UCSD-AML1 (cell line): Measurements from ENCODE around the gene RGS7.

Source experiments
- DNase-seq: peaks from one replicate; lab custom pipeline; 2025; ENCODE audit not compliant: unreplicated experiment; lab: John Stamatoyannopoulos, UW

RGS7 gene

DNA sequence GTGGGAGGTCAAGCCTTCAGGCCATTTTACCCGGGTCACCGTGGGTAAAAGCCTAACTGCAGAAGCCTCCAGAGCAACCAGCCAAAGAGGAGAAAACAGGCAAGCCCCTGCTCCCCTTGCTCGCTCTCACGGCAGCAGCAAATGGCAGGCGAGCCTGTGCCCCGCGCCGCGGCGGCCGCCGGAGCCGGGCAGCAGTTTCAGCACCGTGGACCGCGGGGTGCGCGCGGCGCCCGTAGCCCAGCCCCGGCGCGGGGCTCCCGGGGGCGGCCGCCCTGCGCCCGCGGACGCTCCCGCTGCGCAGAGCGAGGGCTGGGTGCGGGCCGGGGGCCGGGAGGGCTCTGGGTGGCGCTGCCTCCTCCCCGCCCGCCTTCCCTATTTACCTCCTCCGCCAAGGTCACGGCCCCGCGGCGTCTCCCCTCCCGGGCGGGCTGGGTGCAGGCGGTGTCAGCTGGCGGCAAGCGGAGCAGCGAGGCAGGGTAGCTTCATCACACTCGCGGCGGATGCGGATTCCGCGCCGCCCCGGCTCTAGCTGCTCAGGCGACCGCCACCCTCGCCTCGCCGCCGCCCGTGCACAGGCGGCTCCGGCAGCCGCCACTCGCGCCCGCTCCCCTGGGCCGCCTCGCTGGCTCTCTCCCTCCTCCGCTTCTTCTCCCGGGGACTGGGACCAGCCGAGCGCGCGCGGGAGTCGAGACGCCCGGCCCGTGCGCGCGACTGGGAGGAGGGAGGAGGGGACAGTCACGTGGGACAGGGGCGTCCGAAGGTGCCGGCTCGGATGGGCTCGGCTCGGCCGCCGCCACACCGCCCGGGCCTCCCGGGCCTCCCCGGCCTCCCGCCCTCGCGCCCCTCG lies at the start of gene RGS7:
TSS of gene RGS7 (minus strand) at position 687 of the 847 bp plus-strand sequence.
- no peak for DNase-seq

GRCh38 chr1:241406421-241406820 lies 49.4 kb upstream of the RGS7 start:
- no peak for DNase-seq

- DNase-seq = no peak
Observed at GRCh38 chr1:241401156-241401555, 44.2 kb upstream of the RGS7 start.

GRCh38 chr1:241396747-241397681 lies 40.0 kb upstream of the RGS7 start:
- DNase-seq = no peak

DNA sequence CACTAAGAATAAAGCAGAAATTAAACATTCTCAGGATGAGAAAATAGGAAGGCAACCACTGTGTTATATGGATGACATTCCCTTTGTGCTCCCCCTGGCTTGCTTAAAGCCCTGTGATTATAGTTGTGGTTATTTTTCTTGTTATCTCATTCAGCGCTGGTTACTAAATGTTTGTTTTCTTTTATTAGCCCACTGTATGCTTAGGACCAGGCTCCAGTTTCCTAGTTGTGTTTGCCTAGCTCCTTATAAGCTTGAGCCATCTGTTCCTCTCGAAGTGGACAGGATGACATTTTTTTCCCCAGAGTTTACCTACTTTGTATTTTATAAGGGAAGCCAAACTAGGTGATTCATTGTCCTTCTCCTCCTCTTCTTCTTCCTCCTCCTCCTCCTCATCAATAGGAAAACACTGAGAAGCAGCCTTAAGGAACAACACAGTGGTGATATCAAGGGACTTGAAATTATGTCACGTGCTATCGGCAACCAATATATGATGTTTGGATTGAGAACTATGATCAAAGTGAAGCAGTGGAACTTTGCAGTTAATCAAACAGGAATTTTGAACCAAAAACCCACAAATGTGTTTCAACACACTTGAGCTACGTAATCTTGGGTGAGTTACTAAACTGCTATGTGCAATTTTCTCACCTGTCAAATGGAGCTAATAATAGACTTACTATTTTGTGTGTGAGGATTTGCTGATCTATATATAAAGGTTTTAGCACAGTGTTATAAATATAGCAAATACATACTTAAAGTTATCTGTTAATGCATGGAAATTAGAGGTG lies 35.1 kb upstream of the RGS7 start:
- no peak for DNase-seq

DNA sequence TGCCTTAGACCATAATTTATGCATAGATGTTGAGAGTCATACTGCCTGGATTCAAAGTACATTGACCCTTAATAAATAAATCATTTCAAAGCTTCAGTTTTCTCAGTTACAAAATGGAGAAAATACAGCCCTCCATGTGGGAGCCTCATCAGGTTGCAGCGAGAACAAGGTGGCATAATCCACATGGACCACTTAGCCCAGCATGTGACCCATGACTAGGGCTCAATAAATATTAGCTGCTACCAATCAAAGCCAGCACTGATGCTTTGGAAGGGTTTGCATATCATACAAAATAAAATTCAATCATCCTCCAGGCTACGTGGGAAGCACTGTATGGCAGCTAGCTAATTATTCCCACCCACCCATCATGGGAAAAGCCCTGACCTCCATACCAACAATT lies 33.5 kb upstream of the RGS7 start:
- DNase-seq = no peak

- DNase-seq = no peak
Observed at GRCh38 chr1:241389400-241389799, 32.4 kb upstream of the RGS7 start.

DNA sequence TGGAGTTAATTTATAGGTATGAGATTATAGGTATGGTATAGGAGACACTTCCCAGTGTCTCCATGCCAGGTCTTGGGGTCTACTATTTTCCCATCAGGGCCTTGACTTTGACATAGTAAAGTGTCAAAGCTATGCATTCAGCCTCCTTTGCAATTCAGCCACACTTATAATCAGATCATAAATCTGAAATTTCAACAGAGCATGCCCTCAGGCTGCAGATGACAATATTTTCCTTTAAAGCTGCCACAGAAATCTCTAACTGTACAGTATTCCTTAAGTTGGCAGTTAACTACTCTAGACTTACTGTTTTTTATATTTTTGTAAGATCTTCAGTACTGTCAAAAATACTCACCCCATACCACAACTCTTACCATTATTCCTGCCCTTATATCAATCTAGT lies 30.2 kb upstream of the RGS7 start:
- no peak for DNase-seq

GRCh38 chr1:241376701-241377100 lies 19.7 kb upstream of the RGS7 start:
- DNase-seq = no peak

DNA sequence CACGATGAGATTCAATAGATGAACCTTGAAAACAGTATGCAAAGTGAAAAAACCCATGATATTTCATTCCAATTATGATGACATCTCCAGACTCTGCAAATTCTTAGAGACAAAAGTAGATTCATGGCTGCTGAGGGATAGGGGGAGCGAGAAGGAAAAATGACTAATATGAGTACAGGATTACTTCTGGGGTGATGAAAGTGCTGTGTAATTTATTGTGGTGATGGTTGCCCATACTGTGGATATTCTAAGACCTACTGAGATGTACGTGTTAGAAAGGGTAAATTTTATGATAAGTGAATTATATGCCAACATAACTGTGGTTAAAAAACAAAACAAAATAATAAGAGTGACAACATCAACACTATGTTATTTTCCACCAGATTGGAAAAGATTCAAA lies 18.9 kb upstream of the RGS7 start:
- DNase-seq = no peak

GRCh38 chr1:241366196-241366595 lies 9.2 kb upstream of the RGS7 start:
- DNase-seq = no peak

GRCh38 chr1:241362350-241362749 lies 5.3 kb upstream of the RGS7 start:
- DNase-seq = no peak

GRCh38 chr1:241357366-241358340 lies 648 bp upstream of the RGS7 start:
- no peak for DNase-seq

GRCh38 chr1:241356187-241356518 lies 852 bp downstream of the RGS7 start:
- no peak for DNase-seq

GRCh38 chr1:241355311-241356010 lies 1.5 kb downstream of the RGS7 start:
- no peak for DNase-seq

DNA sequence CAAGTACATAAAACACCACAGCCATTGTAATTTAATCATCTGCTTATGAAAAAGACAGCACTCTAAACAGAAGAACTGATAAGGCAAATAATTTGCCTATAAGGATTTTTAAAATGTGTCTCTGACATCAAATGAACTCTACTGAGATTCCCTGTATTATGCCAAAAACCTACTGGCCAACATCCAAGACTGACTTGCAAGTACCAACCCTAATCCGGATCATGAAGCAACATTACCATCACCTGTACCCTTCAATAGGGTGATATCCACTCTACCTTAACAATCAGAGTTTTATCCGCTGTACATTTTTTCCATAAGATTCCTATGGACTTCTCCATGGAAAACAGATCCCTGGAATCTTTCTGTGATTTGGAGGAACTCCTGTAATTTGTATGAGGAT lies 4.6 kb downstream of the RGS7 start:
- no peak for DNase-seq

DNA sequence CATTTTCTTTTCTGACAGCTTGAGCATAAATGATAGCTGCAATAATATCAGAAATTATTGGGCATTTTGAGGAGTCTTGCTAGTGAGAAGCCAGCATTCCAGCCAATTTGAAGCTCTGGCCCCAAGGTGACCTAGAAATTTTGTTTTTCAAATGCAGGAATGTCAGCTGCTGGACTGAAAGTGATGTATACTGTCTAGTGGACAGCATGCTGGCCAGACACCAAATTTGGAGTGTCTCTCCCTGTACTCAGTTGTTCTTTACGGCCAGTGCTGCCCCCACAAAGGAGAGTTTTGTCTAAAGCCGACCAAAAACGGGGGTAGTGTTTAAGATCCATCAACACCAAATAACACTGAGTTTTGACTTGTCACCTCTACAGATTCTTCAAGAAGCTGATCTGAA lies 5.2 kb downstream of the RGS7 start:
- no peak for DNase-seq

DNA sequence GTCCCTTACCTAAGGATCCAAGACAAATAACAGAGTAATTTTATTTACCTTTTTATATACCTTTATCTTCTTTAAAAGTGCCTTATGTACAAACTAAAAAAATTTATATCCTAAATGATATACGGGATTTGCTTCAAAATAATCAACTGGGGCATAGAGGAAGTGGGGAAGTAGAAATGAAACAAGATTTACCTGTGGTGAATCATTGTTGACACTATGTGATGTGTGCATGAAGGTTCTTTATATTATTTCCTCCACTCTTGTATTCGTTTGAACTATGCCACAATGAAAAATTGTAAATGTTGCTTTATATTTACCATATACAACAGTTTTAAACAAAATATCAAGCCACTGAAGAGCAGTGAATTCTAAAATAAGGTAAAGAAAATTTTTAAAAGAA lies 13.0 kb downstream of the RGS7 start:
- no peak for DNase-seq

GRCh38 chr1:241336335-241336734 lies 20.7 kb downstream of the RGS7 start:
- DNase-seq = no peak

GRCh38 chr1:241332987-241333386 lies 24.0 kb downstream of the RGS7 start:
- DNase-seq = no peak
